PC-3 (cell line): ENCODE measurements around the gene ARMC12.

ENCODE experiments used
- CTCF ChIP-seq: fragments of 300-600 bp; sonication (generic); conservative IDR thresholded peaks from 2 replicates; pipeline ENCODE4 v1.5.1; 2017; ENCODE audit warnings: antibody characterized with exemption, low read depth, mild to moderate bottlenecking, low read length
- EZH2 ChIP-seq: fragments of 300-600 bp; sonication (generic); IDR thresholded peaks from one replicate; pipeline ENCODE4 v1.6.1; 2017; ENCODE audit warnings: antibody characterized with exemption, mild to moderate bottlenecking, low read length; ENCODE audit not compliant: unreplicated experiment

DNA sequence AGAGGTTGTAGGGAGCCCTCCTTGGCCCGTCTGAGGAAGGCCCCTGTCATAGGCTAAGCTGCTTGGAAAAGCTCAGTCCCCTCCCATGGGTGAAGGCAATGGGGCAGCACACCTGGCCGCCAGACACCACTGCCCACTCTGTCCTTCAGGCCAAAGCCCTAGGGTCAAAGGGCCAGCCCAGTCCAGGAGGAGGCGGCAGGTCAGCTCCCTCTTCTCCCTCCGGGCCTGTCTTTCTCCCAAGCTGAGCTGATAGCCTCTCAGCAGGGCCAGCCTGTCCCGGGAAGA, 34.5 kb downstream of the ARMC12 start:
- TF ChIP-seq EZH2 (no peak), CTCF (no peak)
